ENCODE measurements around the gene TRIM32.
"Not testable (repeated sequence)": the region's sequence is repeated elsewhere in the genome, so short reads cannot be mapped to it uniquely, and the experiment has no call there.

The TRIM32 gene

DNA sequence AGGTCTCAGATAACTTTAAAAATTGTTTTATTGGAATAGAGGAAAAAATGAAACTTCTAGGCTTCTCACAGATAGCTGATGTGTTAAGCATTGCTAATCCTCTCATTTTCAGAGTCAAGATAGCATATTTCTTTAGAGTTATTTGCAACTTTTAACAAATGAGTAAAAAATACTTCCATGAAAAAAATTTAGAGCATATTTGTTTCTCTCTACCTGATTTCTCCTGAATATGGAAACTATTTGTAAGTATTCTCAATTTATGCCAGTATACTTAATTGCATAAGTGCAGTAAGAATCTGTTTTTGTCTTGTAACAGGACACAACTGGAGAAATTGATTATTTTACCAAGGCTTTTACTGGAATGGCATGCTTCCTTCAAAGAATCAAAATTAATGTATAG lies 3.6 kb upstream of the TRIM32 start:
- no peak for DNase-seq

DNA sequence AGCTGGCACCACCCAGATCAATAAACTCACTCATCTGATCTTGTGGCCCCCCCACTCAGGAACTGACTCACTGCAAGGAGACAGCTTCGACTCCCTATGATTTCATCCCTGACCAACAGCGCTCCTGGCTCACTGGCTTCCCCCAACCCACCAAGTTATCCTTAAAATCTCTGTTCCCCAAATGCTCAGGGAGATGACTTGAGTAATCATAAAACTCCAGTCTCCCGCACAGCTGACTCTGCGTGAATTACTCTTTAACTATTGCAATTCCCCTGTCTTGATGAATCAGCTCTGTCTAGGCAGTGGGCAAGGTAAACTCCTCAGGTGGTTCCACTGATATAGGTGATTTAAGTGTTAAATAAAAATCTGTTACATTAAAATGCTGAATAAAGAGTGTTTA lies 1.9 kb upstream of the TRIM32 start:
- DNase-seq = no peak

DNA sequence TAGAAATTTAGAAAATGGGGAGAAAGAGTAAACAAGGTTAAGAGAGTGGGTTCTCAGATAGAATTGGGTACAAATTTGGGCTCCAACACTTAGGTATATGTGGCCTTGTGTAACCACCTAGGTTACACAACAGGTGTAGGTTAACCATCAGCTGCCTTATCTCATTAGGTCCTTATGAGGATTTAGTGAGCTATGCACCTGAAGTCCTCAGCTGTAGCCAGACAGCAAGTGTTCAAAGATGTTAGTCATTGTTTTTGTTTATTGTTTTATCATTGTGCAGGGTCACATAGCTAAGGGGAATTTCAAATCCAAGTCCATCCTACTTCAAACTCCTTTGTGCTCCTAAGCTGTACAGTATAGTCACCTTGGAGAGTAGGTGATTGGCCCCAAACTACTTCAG lies 970 bp upstream of the TRIM32 start:
- peak; percentile 47 for DNase-seq

DNA sequence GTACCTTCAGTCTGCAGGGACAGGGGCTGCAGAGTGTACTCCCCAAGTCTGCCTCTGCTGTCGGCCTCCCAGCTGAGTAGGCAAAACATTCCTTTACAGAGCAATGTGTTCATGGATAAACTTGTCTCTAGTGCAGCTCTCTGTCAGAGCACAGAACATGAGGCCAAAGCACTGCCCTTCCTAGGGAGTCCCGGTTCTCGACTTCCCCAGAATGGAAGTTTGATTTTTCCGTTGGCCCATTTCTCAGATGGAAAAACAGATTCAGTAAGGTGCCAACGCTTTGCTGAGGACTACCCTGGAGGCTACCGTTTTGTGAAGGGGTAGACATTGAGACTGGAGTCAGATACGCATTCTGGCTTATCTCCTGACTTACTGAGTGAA lies 422 bp upstream of the TRIM32 start:
- no peak for DNase-seq

DNA sequence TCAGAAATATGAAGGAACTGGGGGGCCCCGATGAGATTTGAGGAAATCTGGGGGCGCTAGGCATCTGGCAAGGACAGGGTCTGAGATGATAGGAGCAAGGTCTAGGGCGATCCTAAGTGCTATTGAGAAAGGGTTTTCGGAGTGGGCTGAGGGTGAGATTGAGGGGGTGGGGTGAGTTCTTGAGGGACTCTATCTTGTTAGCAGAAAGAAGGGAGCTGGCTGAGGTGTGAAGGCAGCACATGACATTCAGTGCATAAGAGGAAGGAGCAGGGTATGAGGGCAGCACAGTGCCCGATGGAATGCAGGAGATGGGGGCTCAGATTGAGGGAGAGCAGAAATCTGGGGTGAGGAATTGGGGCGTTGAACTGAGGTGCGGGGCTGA lies 640 bp downstream of the TRIM32 start:
- peak; percentile 31 for DNase-seq

DNA sequence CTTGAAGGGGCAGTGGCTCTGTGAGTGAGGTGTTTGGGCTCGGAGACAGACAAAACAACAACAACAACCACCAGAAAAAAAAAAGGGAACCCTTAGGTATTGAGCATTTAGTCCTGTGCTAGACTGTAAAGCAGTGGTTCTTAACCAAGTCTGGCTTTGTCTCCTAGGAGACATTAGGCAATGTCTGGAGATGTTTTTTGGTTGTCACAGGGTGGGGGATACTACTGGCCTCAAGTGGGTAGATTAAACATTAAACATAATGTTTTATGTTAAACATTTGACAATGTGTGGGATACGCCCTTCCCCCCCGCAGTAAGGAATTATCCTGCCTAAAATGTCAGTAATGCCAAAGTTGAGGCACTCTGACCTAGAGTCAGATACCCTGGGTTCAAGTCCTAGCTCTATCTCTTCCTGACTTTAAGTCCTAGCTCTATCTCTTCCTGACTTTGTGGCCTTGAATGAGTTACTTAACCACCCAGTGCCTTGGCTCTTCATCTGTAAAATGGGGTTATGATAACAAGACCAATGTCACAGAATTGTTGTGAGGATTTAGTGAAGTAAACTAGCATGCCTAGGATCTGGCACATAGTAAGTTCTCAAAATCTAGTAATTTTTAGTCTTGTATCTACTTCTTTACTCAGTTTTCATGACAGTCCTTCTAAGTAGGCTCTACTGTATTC lies 1.8 kb downstream of the TRIM32 start:
- DNase-seq = no peak

DNA sequence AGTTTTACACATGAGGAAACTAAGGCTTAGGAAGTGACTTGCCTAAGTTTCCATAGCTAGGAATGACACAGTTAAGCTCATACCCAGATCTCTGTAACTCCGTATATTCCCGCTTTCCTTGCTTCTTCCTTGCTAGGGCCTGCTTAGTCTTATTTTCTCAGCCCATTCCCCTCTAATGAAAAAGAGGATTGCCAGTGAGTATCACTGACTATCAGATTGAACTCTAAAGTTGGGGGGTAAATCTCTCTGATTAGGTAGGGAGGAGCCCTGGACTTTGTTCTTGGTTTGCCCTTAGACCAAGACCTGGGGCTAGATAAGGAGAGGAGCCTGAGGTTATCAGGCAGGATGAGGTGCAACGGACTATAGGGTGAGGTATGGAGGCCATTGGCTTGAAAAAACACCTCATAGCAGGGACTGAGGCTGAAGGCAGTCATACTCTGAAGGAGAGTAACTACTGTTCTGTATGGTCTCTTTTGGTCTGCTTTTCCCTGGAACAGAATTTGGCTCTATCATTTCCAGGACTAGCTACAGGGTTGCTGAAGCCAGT lies 2.5 kb downstream of the TRIM32 start:
- no peak for DNase-seq

DNA sequence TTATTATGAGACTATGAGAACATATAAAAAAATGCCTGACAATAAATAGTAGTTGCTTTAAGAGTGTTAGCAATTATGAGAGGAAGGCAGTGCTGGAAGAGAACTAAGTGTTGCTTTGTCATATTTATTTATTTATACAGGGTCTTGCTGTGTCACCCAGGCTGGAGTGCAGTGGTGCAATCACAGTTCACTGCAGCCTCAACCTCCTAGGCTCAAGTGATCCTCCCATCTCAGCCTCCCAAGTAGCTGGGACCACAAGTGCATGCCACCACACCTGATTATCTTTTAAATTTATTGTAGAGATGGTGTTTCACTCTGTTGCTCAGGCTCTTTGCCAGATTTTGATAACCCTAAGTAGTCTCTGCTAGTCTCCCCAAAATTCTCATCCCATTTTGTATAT lies 3.7 kb downstream of the TRIM32 start:
- DNase-seq = not testable (repeated sequence)

DNA sequence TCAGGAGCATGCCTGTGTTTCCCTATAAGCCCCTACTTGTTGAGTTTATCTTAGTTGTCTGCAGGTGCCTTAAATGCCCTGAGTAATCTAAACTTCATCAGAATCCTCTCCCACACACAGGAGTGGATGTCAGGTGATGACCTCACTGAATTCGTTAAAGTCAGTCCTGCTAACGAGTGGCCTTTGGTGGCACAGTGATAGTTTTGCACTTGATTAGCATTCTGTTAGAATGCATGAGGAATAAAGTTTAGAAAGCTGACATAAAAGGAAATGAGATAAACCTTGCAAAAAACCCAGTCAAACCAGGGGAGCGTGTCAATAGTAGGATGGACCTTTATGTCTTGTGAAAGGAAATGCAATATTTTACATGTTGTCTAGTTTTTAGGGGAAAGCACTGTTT lies 4.5 kb downstream of the TRIM32 start:
- DNase-seq = no peak

DNA sequence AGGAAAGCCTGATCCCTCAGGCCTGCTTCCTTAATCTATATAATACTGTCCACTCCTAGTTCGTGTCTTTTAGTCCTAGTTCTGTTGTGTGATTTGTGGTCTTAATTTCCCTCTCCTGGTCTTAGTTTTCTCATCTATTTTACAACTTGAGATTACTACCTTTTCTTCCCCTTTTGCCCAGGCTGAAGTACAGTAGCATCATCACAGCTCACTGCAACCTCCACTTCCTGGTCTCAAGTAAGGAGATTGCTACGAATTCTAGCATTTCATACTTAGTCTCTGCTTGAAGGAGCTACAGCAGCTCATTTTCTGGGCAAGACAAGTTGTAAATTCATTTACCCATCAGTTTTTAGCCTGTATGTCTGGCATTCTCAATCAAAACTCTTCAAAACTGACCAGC lies 5.5 kb downstream of the TRIM32 start:
- no peak for DNase-seq

DNA sequence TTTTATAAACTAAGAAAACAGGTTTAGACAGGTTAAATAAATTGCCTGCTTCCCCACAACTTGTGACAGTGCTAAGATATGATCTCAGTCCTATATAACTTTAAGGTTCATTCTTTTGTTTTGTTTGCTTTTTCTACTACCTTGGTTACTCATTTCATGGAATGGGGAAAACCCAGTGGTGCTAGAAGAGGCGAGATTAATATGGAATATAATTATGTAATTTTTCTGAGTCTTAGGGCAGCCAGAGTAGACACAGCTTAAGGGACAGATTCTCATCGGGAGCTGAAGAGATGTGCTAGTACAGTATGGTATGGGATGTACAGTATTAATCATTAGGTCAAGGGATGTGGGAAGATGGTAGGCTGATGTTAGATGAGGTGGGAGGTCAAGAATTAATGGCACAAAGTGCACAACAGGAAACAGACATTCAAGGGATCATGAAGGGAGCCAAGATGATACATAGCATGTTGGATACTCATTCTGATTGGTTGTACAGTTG lies 6.2 kb downstream of the TRIM32 start:
- DNase-seq = no peak

DNA sequence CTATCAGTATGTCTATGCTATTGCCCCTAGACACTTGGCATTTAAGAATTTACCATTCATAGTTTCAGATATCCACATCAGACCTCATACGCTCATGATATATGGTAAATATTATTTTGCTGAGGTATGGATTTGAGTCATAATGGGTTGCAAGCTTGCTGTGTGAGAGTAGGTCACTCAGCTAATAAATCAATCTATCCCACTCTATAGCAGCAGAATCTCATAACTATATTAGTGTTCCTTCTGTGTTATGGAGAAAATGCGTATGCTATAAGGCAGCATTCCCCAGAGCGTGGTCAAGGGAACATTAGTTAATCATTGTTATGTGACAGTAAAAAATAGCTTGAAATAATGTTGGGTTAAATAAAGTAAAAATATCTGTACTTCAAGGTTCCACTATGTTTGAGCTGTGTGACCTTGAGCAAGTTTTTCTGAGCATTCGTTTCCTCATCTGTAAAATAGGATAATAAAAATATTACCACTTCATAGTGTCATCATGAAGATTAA lies 7.7 kb downstream of the TRIM32 start:
- no peak for DNase-seq

DNA sequence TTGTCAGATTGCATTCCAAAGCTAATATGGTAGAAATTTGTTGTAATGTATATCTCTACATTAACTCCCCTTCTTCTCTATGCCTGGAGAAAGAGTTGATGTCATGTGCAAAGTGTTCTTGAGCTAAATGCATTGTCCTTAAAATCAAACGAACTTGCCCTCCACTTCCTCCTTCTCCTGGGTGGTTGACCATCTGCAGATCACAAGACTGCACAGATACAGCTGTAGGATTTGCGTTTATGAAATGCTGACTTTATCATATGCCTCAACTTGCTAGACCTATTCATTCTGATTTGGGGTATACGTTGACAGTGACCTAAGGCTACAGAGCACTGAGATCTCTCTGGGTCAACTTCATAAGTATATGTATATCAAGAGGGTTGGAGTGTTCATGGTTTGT lies 8.3 kb downstream of the TRIM32 start:
- no peak for DNase-seq

DNA sequence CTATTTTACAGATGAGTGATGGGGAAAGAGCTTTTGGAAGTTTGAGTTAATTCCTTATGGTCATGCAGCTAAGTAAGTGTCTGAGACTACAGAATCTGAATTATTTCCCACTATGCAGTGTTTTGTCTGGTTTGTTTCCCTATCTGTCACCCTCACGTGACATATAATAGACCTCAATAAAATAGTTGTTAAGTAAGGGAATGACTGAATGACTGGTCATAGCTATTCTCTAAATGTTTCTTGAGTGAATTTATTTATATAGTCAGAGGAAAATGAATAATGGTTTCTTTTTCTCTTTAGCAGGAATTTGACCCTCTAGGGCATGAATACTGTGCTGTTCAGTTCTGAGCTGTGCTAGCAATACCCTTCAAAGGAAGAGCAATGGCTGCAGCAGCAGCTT lies 10.3 kb downstream of the TRIM32 start:
- no peak for DNase-seq

DNA sequence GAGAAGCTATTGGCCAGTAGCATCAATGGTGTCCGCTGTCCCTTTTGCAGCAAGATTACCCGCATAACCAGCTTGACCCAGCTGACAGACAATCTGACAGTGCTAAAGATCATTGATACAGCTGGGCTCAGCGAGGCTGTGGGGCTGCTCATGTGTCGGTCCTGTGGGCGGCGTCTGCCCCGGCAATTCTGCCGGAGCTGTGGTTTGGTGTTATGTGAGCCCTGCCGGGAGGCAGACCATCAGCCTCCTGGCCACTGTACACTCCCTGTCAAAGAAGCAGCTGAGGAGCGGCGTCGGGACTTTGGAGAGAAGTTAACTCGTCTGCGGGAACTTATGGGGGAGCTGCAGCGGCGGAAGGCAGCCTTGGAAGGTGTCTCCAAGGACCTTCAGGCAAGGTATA lies 10.8 kb downstream of the TRIM32 start:
- DNase-seq = no peak

DNA sequence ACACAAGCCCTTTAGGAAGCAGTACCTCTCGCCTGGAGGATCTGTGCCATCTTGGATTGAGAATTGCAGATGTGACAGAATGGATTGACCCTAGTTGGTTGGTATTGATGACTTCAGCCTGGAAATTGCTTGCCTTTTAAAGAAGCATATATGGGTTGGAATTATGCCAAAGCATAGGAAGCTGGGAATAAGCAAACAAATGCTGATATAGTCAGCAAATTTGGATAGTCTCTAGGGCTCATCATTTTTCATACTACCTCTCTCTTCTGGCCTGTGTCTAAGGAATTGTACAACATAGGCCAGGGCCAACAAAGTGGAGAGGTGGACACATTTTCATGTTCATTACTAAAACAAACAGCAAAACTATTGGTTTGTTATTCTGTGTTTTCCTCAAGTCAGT lies 13.2 kb downstream of the TRIM32 start:
- no peak for DNase-seq

DNA sequence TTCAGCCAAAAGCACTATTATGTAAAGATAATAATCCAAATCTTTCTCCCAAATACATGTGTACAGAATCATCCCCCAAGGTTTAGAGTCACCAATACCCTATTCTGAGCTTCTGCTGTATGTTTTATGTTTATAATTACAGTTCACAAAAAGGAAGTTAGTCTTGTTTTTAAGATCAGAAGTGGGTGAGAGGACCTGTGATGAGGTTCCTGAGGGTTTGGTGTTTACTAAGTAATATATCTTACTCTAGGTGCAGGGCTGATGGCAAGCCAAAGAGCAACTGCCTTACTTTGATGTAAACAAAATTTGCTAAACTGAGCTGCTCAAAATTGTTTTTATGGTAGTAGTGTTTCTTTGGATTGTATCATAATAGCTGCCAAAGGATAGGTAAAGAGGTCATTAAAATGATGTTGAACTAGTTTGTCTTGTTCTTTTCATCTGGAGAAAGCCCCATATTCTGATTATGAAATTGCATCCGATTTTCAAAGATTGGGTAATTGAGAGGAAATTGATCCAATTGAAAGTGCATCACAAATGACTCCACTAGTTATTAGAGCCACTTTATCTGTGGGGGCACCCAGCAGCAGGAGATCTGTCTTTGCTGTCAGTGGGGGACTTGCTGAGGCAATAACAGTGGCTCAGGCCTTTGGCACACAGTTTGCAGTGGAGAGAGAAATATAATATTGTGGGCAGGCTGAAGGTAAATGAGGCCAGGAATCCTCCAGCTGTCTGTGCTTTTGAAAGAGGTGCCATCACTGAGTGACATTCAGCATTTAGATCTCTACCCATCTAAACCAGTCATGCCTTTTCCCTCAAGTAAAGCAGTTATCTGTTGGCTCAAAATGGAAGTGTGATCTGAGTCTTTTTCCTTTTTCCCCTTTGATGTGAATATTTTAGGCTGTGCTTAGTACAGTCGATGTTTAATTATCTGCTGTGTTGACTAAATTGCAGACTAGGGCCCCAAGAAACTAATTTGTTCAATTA lies 14.1 kb downstream of the TRIM32 start:
- no peak for DNase-seq

DNA sequence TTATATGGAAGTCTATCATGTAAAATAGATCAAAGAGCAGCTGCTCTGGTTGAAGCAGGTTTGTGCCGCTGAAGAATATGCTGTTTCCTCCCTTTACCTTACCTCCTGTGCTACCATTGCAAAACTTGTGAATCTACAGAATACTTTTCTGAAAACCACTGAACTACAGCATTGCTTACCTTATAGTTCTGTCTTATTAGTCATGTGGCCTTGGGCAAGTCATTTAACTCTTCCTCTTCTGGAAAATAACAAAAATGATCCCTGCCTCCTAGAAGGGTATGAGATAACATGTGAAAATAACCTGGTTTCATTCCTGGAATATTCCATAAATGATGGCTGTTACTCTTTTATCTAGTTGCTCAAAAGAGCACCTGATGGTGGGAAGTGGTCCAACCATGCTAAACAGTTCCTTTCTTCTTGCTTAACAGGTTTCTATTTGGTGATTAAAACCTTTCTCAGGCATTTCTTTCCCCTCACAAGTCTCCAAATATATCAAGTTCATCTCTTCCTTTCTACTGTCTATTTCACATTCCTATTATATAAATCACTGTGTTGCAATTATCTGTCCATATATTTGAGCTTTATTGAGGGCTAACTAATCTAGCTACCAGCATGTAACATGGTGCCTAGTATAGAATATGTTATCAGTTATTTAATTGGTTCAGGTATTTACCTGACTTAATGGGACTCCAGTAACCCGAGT lies 15.0 kb downstream of the TRIM32 start:
- no peak for DNase-seq

DNA sequence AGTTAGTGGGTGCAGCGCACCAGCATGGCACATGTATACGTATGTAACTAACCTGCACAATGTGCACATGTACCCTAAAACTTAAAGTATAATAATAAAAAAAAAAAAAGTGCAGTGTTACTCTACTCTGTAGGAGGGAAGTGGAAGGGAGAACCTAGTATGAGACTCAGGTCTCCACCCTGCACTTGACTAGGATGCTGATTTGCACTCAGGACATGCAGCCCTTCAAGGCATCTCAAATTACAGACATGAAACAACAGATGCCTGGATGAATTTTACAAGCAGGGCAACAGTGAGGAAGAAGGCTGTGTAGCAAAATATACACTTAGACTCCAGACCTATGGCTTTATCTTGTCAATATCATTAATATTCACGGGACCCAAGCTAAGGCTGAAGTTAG lies 16.5 kb downstream of the TRIM32 start:
- DNase-seq = no peak

DNA sequence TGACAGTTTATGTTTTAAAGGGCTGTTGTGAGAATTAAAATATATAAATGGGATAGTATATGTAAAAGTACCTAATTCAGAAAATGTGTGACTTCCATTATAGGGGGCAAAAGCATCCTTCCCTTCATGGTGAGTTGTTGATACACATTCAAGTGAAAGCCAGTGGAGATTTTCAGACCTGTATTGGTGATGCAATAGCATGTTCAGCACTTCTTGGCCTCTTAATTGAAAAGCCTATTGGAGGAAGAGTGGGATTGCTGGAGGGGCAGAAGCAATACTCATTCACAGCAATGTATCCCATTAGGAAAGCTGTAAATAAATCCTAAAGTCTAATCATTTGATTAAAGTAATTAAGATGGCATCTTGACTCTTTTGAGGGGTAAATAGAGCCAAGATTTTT lies 17.4 kb downstream of the TRIM32 start:
- DNase-seq = no peak

DNA sequence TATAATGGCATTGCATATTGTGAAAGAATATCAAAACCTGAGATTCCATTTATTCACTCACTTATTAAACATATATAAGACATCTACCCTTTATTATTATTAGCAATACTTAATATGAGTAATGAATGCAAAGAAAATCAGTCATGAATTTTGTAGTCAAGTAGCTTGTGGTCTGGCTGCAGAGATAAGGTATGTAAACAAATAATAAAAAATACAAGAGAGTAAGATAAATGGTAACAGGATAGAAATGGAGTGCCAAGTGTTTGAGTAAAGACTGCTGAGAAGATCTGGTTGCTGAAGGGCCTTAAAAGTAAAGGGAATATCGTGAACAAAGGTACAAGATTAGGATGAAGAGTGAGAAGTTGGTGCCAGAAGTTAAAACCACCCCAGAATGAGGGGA lies 18.4 kb downstream of the TRIM32 start:
- DNase-seq = no peak

DNA sequence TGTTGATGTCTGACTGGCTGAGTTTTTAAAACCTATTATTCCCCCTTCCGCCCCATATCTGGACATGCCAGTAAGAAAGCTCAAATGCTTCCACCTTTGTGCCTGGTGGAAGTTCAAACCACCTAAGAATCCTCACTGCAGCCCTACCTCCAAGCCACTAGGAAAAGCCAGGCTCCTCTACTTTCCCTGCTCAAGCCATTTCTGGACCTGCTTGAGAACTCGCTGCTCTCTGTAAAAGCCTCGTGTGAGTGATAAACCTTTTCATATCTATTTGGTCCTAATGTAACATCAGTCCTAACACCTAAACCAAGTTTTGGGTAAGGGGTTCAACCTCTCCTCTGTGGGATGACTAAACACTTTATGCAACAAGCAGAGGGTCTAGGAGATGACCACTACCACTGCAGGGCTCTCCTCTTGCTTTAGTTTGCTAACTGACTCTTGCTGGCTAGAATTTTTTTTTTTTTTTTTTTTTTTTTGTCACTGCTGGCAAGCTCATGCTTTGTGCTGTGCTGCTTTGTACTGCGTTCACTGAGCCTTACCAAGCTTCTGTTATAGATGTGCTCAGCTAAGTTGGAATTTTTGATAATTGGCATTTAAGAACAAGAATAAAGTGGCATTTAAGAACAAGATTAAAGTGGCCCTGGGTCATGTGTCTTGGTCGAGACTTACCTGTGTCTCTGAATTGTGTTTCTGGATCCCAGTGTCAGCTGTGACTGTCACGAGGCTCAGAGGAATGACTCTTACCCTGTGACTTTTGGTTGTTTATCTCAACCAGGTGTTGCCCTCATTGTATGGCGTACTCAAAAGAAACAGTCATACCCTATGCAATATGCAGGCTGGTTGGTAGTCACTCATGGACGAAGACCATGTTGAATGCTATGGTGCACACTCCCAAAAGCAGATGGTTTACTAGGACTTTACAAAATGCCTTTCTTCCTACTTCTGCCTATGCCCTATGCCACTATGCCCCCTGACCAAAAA lies 19.5 kb downstream of the TRIM32 start:
- no peak for DNase-seq
